GM21526 (cell line): ENCODE results near the gene OTOS.

Experiments
- ATAC-seq: cut with Tn5 transposase; IDR thresholded peaks from one replicate; pipeline ENCODE4 v1.9.1; 2021; ENCODE audit warnings: moderate library complexity; ENCODE audit not compliant: unreplicated experiment, low FRiP score

Gene OTOS

DNA sequence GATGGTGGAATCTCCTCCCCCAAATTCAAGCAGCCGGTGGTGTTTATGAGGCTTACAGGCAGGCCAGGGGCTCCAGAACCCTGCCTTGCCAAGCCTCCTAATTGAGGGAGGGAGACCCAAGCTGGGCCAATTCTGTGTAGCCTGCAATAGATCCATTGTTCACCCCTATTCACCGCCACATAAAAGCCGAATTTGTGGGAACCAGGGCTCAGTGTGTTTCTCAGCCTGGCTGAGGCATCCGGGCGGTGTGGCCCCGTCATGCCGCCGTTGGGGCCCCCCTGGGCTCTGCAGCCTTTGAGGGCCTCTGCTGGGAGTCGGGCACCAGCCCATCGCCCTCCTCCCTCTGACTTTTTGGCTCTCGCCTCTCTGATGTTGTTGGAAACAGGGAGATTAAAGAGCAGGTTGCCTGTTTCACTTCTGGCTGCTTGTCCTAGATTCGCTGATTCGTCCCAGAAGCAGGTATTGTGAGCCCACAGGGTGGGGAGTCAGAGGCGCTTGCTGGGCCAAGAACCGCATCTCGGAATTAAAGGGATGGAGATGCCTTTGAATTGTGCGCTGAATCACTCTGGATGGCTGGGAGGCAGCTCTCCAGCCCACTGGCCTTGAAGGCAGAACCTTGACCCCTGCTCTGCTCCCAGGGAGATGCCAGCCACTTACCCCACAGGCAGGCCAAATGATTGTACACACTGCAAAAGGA is 14.7 kb upstream of the OTOS start:
- no peak for ATAC-seq

DNA sequence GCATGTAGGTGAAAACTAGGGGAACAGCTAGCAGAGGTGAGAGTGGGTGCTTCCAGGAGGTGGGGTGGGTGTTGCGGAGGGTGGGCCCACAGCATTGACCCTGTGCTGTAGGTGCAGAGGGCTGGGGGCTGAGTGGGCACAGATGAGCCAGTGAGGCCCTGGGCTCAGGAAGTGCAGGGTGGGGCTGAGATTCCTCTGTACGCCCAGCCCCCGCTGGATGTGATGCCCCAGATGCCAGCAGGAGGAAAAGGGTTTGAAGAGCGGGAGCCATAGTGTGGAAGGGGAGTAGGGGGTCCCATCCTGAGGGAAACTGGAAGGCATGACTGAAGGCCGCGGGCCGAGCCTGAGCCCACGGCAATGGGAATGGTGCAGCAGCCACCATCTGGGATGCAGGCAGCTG is 14.1 kb upstream of the OTOS start:
- ATAC-seq = no peak

DNA sequence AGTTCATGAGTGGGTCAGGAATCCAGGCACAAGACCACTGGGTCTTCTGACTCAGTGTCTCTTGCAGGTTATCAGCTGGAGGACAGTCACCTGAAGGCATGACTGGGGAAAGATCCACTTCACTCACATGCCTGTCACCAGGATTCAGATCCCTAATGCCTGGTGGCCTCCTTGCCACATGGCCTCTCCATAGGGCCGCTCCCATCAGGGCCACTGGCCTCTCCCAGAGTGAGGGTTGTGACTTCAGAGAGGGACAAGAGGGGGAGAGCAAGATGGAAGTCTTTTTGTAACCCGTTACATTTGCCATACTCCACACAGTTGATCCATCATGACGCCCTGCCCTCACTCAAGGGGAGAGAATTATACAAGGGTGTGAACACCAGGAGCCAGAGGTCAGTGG is 13.0 kb upstream of the OTOS start:
- ATAC-seq = no peak

DNA sequence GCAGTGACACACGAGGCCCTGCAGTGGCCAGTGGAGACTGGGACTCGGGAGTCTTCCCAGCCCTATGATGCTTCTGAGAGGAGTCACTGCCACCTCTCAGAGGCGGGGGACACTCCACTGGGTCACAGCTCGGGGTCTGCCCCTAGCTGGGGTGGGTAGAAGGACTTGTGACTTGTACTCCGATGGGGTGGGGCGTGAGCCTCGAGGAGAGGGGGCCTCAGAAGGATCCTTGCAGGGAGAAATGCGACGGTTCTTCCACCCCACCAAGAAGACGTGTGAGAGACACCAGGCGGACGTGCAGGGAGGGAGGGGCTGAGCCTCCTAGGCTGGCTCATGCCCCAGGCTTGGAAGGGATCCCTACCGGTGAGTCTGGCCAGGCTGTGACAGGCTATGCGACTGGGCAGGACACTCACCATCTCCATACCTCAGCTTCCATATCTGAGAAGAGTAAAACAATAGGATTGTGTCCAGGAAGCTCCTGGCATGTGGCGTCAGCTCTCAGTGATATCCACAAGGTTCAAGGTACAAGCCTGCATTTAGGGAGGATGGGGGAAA is 11.1 kb upstream of the OTOS start:
- ATAC-seq = no peak

DNA sequence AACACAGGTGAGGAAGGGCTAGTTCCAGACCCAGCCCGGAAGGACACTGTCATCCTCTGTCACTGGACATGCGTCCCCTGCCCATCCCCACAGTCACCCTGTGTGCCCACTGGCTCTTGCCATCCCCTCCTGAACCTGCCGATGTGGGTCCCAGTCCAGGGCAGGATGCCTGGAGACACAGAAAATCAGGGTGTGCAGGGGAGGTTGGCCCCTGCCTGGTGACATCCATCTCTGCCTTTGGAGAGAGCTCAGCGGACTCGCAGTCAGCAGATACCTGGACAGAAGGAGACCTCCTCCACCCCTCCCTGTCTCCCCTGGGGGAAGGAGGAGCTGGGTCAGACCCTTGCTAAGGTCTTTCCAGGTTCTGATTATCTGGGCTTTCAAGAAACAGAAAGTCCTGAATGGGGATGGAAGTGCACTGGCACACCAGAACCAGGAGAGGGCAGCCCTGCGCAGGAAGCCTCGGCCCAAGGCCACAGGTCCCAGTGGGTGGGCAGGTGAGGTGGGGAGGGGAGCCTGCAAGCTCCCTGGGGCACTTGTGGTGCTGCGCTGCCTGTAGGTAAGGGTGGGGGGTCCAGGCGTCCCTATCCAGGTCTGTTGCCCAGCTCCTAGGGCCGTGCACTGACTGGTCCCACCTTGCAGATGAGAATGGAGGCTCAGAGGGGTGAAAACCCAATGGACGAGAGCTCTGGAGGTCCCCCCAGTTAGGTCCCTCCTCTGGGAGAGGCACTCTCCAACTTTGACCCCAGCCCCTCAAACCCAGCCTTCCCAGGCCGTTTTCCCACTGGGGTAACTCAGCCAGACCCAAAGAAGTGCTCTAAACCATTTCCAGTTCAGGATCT is 9.7 kb upstream of the OTOS start:
- ATAC-seq = no peak

DNA sequence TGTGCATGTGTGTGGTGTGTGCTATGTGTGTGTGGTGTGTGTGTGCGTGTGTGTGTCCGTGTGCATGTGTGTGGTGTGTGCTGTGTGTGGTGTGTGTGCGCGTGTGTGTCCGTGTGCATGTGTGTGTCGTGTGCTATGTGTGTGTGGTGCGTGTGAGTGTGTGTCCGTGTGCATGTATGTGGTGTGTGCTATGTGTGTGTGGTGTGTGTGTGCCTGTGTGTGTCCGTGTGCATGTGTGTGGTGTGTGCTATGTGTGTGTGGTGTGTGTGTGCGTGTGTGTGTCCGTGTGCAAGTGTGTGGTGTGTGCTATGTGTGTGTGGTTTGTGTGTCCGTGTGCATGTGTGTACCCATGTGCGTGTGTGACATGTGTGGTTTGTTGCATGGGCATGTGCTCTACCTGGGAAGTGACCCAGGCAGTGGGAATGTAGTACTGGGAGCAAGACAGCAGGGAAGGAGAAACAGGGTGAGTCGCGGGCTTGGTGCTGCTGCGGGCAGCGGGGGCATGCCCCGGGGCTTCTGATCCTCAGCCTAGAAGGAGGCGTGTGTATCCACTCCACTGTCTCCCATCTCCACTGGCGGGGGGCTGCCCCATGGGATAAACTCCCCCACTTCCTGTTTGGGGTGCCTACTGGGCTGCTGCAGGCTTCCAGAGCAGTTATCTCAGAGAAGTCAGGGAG is 7.6 kb upstream of the OTOS start:
- ATAC-seq = no peak

DNA sequence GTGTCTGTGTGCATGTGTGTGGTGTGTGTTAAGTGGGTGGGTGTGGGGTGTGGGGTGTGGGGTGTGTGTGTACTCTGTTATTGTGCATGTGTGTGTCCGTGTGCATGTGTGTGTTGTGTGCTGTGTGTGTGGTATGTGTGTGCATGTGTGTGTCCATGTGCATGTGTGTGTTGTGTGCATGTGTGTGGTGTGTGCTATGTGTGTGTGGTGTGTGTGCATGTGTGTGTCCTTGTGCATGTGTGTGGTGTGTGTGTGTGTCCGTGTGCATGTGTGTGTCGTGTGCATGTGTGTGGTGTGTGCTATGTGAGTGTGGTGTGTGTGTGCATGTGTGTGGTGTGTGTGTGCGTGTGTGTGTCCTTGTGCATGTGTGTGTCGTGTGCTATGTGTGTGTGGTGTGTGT is 6.9 kb upstream of the OTOS start:
- ATAC-seq = no peak

DNA sequence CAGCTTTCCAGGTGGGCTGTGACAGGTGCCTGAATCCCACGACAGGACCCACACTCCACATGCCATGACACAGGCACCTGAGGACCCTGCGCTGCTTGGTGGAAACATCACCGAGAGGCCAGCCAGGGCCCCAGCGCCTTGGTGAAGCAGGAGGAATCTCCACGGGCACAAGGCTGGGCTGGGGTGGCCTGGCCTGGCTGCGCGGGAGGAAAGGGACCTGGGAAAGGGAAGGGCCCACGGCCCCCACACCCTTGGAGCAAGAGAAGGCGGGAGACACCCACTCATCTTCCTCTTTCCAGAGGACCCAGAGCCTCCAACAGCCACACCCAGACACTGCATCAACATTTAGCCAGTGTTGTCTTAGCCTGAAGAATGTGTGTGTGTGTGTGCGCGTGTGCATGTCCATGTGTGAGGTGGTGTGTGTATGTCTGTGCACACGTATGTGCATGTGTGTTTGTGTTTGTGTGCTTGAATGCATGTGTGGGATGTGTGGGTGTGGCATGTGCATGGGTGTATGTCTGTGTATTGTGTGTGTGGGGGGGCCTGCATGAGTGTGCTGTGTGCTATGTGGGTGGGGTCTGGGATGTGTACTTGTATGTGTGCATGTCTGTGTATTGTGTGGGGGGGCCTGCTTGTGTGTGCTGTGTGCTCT is 6.3 kb upstream of the OTOS start:
- no peak for ATAC-seq

DNA sequence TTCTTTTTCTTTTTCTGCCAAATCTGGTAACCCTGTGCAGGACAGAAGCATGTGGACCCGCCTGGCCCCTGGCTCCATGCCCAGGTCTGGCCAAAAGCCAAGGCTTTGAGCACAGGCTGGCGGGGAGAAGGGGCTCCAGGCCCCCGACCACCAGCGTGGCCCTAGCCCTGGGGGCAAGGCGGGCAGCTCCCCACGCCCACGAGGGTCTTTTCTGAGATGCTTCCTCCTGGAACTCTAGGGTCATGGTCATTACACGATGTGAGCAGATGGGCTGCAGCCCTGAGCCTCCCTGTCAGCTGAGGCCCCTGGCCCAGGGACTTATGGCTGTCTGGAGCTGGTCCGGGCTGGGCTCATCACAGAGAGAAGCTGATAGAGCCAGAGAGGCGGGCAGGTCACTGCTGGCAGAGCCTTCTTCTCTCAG is 5.7 kb upstream of the OTOS start:
- ATAC-seq = no peak

DNA sequence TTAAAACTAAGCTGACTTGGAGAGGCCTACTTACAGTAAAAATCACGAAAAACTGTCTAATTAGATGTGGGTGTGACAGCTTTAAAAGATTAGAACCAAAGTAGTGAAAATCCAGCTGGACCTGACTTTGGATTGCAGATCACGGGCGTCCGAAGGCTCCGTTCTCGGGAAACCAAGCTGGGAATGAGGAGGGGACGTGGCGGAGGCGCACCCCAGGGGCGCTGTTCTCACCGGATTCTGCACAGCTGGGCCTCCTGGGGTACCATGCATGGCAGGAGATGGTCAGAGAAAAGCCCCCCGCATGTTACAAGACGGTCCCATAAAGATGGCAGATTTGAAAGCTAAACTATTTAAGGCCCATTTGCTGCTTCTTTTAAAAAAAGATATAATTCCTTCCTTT is 5.0 kb upstream of the OTOS start:
- ATAC-seq = no peak

DNA sequence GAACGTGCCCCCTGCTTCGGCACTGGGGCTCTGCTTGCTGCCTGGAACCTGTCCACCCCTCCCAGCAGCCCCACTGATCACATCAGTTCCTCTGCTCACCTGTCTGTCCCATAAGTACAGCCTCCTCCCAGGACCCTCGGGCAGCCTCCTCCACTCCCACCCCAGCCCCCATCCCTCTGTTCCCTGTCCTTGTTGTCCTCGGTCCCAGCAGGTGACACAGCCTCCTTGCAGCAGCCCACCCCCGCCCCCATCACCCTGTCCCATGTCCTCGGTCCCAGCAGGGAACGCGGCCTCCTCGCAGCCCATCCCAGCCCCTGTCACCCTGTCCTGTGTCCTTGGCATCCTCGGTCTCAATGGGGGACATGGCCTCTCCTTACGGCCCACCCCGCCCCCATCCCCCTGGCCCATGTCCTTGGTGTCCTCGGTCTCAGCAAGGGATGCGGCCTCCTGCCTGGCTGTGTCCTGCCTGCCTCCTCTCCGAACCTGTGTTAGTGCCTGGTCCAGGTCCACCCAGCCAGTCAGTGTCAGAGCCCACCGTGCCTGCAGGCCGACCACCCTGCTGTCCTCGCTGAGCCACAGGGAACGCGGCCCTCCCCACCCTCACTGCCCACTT is 4.3 kb upstream of the OTOS start:
- no peak for ATAC-seq

DNA sequence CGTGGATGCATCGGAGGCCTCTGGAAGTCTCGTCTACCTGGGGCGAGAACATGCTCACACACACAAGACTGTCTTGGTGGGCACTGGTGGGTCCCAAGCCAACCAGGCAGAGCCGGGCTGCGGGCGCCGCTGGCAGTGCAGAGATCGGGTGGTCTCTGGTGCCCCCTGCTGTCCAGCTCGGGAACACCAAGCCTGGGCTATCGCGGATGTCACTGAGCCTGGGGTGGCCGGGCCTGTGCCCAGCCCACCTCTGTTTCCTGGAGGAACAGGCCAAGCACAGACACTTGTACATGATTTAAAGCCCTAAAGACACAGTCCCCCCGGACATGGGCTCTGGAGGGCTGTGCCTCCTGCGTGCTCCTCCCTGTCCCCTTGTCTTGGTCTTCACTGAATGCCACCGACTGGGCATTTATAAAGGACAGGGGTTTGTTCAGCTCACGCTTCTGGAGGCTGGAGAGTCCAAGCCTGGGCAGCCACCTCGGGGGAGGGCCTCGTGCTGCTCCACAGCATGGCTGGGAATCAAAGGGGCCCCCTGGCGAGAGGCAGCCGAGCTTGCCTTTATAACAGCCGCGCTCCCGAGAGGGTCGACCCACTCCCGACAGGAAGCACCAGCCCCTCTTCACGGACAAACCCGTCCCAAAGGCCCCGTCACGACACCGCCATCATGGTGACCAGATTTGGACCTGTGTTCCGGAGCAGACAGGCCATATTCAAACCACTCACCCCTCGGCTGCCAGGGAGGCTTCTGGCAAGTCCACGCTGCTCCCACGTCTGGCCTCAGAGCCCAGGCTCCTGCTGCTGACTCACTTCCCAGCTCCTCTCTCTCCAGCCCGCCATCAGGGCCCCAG is 3.6 kb upstream of the OTOS start:
- ATAC-seq = peak; percentile 73

DNA sequence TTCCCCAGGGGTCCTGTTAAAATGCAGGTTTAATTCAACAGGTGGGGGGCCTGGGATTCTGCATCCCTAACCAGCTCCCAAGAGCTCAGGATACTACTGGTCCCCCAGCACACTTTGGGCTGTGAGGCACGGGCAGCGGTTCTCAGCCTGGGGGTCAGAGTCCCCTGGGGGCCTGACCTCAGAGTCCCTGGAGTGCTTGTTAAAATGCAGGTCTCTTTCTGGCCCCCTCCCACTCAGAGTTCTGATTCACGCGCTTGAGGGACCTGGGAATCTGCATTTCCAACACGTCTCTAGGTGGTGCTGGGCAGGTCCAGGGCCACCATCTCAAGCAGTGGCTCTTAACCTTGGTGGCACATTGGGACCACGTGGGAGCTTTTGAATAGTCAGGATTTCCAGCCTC is 2.8 kb upstream of the OTOS start:
- no peak for ATAC-seq

DNA sequence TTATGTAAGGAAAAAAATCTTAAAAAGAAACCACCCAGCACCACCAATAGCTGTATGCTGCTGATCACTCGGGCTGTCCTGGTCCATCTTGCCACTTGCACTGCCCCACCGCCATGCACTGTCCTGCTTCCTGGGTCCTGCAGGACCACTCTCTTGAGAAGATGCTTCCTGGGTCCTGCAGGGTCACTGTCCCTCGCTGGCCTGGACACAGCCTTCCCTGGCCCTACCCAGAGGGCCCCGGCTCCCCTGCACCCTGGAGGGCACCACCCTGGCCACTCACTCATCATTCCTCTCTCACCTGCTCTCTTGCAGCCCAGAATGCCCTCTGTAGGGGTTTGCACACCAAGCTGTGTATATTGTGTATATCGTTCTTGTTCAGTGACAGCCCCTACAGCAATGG is 2.4 kb upstream of the OTOS start:
- ATAC-seq = no peak

DNA sequence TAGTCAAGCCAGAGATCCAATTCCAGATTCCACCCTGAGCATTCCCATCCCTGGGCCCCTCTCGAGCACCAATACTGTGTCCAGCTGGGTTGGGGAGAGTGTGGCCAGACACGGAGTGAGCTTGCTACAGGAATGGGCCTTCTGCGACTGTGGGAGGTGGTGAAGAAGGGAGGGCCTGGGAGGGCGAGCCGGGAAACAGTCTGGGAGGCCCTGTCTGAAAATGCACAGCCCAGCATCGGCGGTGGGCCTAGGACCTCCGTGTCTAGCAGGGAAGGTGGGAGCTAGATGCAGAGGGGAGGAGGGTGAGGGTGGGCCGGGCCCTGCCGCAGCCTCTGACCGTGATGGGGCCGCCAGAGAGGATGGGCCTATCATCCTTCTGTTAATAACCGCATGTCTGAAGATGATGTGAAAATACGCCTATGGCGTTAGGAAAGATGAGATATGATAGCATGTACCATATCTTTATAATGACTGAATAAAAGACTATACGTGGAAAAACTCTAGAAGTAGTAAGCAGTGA is 1.9 kb upstream of the OTOS start:
- ATAC-seq = no peak

DNA sequence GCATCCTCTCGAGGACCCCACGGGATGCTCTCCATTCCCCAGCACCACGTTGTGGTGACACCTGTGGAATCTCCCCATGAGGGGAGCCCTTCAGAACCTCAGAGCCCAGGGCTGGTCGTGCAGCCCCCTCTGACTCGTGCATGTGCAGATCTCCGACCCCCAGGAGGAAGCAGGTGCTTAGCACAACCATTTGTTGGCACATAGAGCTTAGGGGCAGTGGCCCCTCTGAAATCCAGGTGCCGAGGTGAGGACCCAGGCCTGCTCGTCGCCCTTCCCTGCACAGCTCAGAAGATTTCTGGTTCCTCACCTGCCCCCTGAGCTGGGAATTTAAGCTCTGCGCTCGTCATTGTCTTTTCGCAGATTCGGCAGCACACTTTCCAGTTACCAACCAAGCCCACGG is 1.3 kb upstream of the OTOS start:
- ATAC-seq = no peak

DNA sequence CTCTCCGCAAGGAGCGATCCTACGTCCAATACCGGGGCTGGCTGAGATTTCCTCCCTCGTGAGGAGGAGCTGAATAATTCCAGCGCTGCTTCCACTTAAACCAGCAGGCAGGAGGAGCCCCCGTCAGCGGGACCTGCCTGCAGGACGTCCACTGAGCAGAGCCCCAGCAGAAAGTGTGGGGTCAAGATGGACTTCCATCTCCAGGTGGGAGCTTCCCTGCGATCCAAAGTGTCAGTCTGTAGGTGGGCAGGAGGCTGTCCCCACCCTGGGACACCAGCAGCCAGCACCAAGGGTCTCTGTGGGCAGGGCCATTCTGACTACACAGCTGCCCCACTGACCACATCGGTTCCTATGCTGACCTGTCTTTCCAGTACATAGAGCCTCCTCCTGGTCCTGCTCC is 462 bp upstream of the OTOS start:
- no peak for ATAC-seq

DNA sequence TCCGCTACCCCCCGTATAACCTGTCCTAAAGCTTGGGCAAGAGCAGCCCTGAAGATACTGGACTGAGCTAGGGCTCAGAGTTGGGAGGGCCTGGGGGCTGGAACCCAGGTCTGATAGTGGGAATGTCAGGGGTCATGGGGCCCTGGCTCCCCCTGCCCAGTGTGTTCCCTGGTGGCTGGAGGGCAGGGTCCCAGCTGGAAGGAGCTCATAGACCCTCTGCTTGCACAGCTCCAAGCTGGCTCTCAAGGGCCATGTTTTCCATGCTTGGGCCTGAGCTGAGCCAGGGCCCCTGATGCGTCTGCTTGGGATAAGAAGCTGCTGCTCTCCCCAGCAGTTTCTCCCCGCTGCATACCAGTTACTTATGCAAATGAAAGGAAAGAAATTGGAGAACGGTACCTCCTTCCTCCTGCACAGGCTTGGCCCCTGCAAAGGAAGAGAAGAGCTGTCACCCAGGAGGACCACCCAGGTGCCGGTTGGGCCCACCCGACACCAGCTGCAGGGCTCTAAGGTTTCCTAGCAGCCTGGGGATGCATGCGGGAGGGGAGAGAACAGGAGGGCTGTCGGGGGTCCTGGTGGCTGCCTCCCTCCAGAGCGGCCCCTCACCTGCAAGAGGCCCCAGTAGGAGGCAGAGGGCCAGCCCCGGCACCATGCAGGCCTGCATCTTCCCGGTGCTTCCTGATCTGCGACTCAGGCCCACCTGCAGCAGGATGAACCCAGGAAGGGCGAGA is 628 bp downstream of the OTOS start:
- no peak for ATAC-seq

DNA sequence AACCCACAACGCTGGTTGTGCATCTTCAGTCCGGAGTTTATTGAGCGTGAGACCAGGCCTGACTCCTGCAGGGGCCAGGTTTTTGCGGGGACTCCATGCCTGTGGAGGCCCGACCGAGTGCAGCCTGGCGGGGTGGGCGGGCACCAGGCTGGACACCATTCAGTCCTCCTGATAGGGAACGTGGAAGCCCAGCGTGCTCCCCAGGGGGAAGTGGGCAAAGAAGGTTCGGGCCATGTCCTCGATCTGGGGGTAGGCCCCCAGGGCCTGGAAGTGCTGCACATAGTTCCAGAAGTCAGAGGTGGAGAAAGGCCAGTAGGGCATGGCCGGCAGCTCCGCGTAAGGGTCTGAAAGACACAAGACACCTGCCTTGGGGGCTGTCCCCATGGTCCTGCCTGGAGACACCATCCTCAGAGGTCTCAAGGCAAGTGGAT is 1.4 kb downstream of the OTOS start:
- no peak for ATAC-seq
